Measurements from ENCODE around the gene XAGE1B.
"Not testable (repeated sequence)": the region's sequence is repeated elsewhere in the genome, so short reads cannot be mapped to it uniquely, and the experiment has no call there.

DNA sequence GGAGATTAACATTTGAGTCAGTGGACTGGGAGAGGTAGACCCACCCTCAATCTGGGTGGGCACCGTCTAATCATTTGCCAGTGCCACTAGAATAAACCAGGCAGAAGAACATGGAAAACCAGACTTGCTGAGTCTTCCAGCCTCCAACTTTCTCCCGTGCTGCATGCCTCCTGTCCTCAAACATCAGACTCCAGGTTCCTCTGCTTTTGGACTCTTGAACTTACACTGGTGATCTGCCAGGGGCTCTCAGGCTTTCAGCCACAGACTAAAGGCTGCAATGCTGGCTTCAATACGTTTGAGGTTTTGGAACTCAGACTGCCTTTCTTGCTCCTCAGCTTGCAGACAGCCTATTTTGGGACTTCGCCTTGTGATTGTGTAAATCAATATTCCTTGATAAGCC is 24.2 kb upstream of the XAGE1B start:
- TF ChIP-seq, protein P1, sequence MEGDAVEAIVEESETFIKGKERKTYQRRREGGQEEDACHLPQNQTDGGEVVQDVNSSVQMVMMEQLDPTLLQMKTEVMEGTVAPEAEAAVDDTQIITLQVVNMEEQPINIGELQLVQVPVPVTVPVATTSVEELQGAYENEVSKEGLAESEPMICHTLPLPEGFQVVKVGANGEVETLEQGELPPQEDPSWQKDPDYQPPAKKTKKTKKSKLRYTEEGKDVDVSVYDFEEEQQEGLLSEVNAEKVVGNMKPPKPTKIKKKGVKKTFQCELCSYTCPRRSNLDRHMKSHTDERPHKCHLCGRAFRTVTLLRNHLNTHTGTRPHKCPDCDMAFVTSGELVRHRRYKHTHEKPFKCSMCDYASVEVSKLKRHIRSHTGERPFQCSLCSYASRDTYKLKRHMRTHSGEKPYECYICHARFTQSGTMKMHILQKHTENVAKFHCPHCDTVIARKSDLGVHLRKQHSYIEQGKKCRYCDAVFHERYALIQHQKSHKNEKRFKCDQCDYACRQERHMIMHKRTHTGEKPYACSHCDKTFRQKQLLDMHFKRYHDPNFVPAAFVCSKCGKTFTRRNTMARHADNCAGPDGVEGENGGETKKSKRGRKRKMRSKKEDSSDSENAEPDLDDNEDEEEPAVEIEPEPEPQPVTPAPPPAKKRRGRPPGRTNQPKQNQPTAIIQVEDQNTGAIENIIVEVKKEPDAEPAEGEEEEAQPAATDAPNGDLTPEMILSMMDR (IDR thresholded peaks at IDR 0.05; ENCODE audit: low read depth, low read length, poor library complexity, severe bottlenecking) = not testable (repeated sequence)
- TF ChIP-seq EZH2phosphoT487 (IDR thresholded peaks at IDR 0.05; ENCODE audit: borderline replicate concordance, low read length) = not testable (repeated sequence)

All from DOHH2 (cell line).